HepG2 (cell line): Measurements from ENCODE around the gene SLC16A11. TPM values are rescaled to one million over a fixed set of nuclear protein-coding genes. Genes with fewer than 3 reads are reported as not detected.

Source experiments
- CAMTA2 ChIP-seq: sonication (generic); formaldehyde crosslinking; IDR thresholded peaks from 2 replicates; pipeline ENCODE4 v1.4.0; 2020; ENCODE audit warnings: mild to moderate bottlenecking, missing genetic modification reagents, borderline replicate concordance
- CHD2 ChIP-seq: IDR thresholded peaks from 2 replicates; pipeline ENCODE4 v1.6.1; 2011; ENCODE audit warnings: low read depth, low read length, improper control_type of control experiment
- FOXJ3 ChIP-seq: sonication (generic); formaldehyde crosslinking; IDR thresholded peaks from 2 replicates; pipeline ENCODE4 v1.4.0; 2020; ENCODE audit warnings: missing genetic modification reagents, mild to moderate bottlenecking, borderline replicate concordance
- LRRFIP1 ChIP-seq: sonication (generic); formaldehyde crosslinking; conservative IDR thresholded peaks from 2 replicates; pipeline ENCODE4 v1.4.0; 2020; ENCODE audit warnings: missing genetic modification reagents
- MXD4 ChIP-seq: IDR thresholded peaks from 2 replicates; pipeline ENCODE4 v1.6.1; 2016; ENCODE audit warnings: mild to moderate bottlenecking, missing biosample characterization, missing genetic modification reagents
- MYC ChIP-seq: sonication (generic); formaldehyde crosslinking; IDR thresholded peaks from 2 replicates; pipeline ENCODE4 v1.9.0; 2021; ENCODE audit warnings: missing genetic modification reagents, borderline replicate concordance
- NFIC ChIP-seq: IDR thresholded peaks from 2 replicates; pipeline ENCODE4 v1.6.1; 2012; ENCODE audit warnings: mild to moderate bottlenecking, low read length, inconsistent platforms
- NR3C1 ChIP-seq: sonication (generic); formaldehyde crosslinking; IDR thresholded peaks from 2 replicates; pipeline ENCODE4 v1.4.0; 2020; ENCODE audit warnings: missing genetic modification reagents
- SP1 ChIP-seq, 2 experiments: fragments of 450-650 bp in 1 of 2; sonication (generic) in 1 of 2; formaldehyde crosslinking in 1 of 2; IDR thresholded peaks; 2 replicates each; pipeline versions ENCODE4 v1.4.0 to v1.6.1; 2016 to 2020; ENCODE audit warnings: missing genetic modification reagents in 1 of 2
- SRSF4 ChIP-seq: fragments of 200-400 bp; formaldehyde crosslinking; IDR thresholded peaks from one replicate; pipeline ENCODE4 v1.6.1; 2018; ENCODE audit warnings: mild to moderate bottlenecking, low read depth, low read length, moderate library complexity; ENCODE audit not compliant: poor library complexity, severe bottlenecking
- TCF12 ChIP-seq, 2 experiments: fragments of 450-650 bp in 1 of 2; sonication (generic) in 1 of 2; formaldehyde crosslinking in 1 of 2; IDR thresholded peaks; 2 replicates each; pipeline versions ENCODE4 v1.6.1 to v1.8.0; 2017 to 2022; ENCODE audit warnings: antibody characterized with exemption in 1 of 2, mild to moderate bottlenecking in 1 of 2, missing genetic modification reagents in 1 of 2, moderate library complexity in 1 of 2
- ZBTB20 ChIP-seq: sonication (generic); formaldehyde crosslinking; IDR thresholded peaks from 2 replicates; pipeline ENCODE4 v1.8.1; 2023; ENCODE audit warnings: missing genetic modification reagents, low read depth, mild to moderate bottlenecking, borderline replicate concordance
- ZNF232 ChIP-seq: sonication (generic); formaldehyde crosslinking; IDR thresholded peaks from 2 replicates; pipeline ENCODE4 v1.4.0; 2020; ENCODE audit warnings: missing genetic modification reagents, borderline replicate concordance
- ZNF331 ChIP-seq: sonication (generic); formaldehyde crosslinking; IDR thresholded peaks from 2 replicates; pipeline ENCODE4 v1.4.0; 2020; ENCODE audit warnings: missing genetic modification reagents
- ZNF484 ChIP-seq: sonication (generic); formaldehyde crosslinking; IDR thresholded peaks from 2 replicates; pipeline ENCODE4 v1.5.1; 2020; ENCODE audit warnings: mild to moderate bottlenecking, low read depth, missing genetic modification reagents, borderline replicate concordance
- ZNF652 ChIP-seq: IDR thresholded peaks from 2 replicates; pipeline ENCODE4 v1.6.1; 2016; ENCODE audit warnings: low read depth, borderline replicate concordance
- ZNF776 ChIP-seq: sonication (generic); formaldehyde crosslinking; IDR thresholded peaks from 2 replicates; pipeline ENCODE4 v1.4.0; 2020; ENCODE audit warnings: mild to moderate bottlenecking, missing genetic modification reagents
- polyA plus RNA-seq, 8 experiments: library from polyadenylated mRNA; depleted of rRNA in 3 of 8; stranded (reverse) in 7 of 8; unstranded in 1 of 8; fragments of >200 nt; fragmentation: Illumina TruSeq in 4 of 8; extraction: Trizol in 4 of 8; gene quantifications; 2 replicates each; pipeline versions ENCODE4 v1.2.1 to v1.2.3, GENCODE V29; 2011 to 2016; ENCODE audit warnings: low read depth in 4 of 8, missing spikeins in 1 of 8, mixed read lengths in 1 of 8; ENCODE audit not compliant: insufficient read depth in 1 of 8
- total RNA-seq, 5 experiments: library from RNA; depleted of rRNA; stranded (reverse); fragments of >200 nt; fragmentation: Illumina TruSeq; extraction: Trizol; gene quantifications; 2 replicates each; pipeline ENCODE4 v1.2.3, GENCODE V29; 2016; ENCODE audit warnings: low read depth in 1 of 5
- TF ChIP-seq, protein P1 (sequence below): IDR thresholded peaks from 2 replicates; pipeline ENCODE4 v1.4.0; 2020; ENCODE audit warnings: mild to moderate bottlenecking, missing genetic modification reagents
- TF ChIP-seq, protein P2 (sequence below): sonication (generic); formaldehyde crosslinking; IDR thresholded peaks from 2 replicates; pipeline ENCODE4 v1.4.0; 2020; ENCODE audit warnings: mild to moderate bottlenecking, missing genetic modification reagents
- TF ChIP-seq, protein P3 (sequence below): sonication (generic); formaldehyde crosslinking; IDR thresholded peaks from 2 replicates; pipeline ENCODE4 v1.5.0; 2020; ENCODE audit warnings: missing genetic modification reagents

SLC16A11 gene
- total and polyA plus RNA-seq, 2 of the 13 experiments (the other 11 are each of a cell fraction or from before 2014, with no cell fraction given): not detected

GRCh38 chr17:7035591-7036368 is 8.1 kb downstream of the SLC16A11 start, which contains the start of gene SLC16A13 (continued):
- TF ChIP-seq SRSF4: no peak
- TF ChIP-seq ZNF484 (CRISPR knock-in tag): no peak
- TF ChIP-seq, protein P1, sequence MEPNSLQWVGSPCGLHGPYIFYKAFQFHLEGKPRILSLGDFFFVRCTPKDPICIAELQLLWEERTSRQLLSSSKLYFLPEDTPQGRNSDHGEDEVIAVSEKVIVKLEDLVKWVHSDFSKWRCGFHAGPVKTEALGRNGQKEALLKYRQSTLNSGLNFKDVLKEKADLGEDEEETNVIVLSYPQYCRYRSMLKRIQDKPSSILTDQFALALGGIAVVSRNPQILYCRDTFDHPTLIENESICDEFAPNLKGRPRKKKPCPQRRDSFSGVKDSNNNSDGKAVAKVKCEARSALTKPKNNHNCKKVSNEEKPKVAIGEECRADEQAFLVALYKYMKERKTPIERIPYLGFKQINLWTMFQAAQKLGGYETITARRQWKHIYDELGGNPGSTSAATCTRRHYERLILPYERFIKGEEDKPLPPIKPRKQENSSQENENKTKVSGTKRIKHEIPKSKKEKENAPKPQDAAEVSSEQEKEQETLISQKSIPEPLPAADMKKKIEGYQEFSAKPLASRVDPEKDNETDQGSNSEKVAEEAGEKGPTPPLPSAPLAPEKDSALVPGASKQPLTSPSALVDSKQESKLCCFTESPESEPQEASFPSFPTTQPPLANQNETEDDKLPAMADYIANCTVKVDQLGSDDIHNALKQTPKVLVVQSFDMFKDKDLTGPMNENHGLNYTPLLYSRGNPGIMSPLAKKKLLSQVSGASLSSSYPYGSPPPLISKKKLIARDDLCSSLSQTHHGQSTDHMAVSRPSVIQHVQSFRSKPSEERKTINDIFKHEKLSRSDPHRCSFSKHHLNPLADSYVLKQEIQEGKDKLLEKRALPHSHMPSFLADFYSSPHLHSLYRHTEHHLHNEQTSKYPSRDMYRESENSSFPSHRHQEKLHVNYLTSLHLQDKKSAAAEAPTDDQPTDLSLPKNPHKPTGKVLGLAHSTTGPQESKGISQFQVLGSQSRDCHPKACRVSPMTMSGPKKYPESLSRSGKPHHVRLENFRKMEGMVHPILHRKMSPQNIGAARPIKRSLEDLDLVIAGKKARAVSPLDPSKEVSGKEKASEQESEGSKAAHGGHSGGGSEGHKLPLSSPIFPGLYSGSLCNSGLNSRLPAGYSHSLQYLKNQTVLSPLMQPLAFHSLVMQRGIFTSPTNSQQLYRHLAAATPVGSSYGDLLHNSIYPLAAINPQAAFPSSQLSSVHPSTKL (CRISPR knock-in tag): peak; percentile 9; the same call in 1 of the 2 replicates
- peak; percentile 51; the same call in 1 of the 2 replicates for TF ChIP-seq MYC (CRISPR knock-in tag)
- TF ChIP-seq ZNF652 (CRISPR knock-in tag): no peak
- no peak for TF ChIP-seq CAMTA2 (CRISPR knock-in tag)
- TF ChIP-seq SP1 (IDR thresholded peaks at IDR 0.05): no peak
- peak; percentile 13; the same call in 1 of the 2 replicates for TF ChIP-seq SP1 (CRISPR knock-in tag; IDR thresholded peaks at IDR 0.05)
- TF ChIP-seq MXD4 (CRISPR knock-in tag): peak; percentile 58
- TF ChIP-seq, protein P2, sequence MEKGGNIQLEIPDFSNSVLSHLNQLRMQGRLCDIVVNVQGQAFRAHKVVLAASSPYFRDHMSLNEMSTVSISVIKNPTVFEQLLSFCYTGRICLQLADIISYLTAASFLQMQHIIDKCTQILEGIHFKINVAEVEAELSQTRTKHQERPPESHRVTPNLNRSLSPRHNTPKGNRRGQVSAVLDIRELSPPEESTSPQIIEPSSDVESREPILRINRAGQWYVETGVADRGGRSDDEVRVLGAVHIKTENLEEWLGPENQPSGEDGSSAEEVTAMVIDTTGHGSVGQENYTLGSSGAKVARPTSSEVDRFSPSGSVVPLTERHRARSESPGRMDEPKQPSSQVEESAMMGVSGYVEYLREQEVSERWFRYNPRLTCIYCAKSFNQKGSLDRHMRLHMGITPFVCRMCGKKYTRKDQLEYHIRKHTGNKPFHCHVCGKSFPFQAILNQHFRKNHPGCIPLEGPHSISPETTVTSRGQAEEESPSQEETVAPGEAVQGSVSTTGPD (CRISPR knock-in tag): no peak
- TF ChIP-seq CHD2: no peak
- TF ChIP-seq NR3C1: no peak
- TF ChIP-seq, protein P3, sequence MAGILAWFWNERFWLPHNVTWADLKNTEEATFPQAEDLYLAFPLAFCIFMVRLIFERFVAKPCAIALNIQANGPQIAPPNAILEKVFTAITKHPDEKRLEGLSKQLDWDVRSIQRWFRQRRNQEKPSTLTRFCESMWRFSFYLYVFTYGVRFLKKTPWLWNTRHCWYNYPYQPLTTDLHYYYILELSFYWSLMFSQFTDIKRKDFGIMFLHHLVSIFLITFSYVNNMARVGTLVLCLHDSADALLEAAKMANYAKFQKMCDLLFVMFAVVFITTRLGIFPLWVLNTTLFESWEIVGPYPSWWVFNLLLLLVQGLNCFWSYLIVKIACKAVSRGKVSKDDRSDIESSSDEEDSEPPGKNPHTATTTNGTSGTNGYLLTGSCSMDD (CRISPR knock-in tag): no peak
- TF ChIP-seq FOXJ3: no peak
- TF ChIP-seq TCF12 (IDR thresholded peaks at IDR 0.05): no peak
- TF ChIP-seq TCF12 (CRISPR knock-in tag; IDR thresholded peaks at IDR 0.05): no peak
- TF ChIP-seq NFIC: no peak
- no peak for TF ChIP-seq ZBTB20 (CRISPR knock-in tag)
- TF ChIP-seq LRRFIP1 (CRISPR knock-in tag): no peak
- no peak; the same call in 1 of the 2 replicates for TF ChIP-seq ZNF232
- TF ChIP-seq ZNF331: peak; percentile 33; the same call in 1 of the 2 replicates
- TF ChIP-seq ZNF776 (CRISPR knock-in tag): no peak; the same call in 1 of the 2 replicates
